K562 treated with DMSO at 1 percent for 24 hours (cell line): ENCODE results near the gene OR14C36. TPM values are rescaled to one million over a fixed set of nuclear protein-coding genes. Genes with fewer than 3 reads are reported as not detected.

Experiments used
- total RNA-seq: library from RNA; unstranded; fragments of 300-600 nt; gene quantifications from 2 replicates; pipeline ENCODE4 v1.2.3, GENCODE V29; 2022; ENCODE audit warnings: low read depth; ENCODE audit not compliant: insufficient read depth

The OR14C36 gene, protein sequence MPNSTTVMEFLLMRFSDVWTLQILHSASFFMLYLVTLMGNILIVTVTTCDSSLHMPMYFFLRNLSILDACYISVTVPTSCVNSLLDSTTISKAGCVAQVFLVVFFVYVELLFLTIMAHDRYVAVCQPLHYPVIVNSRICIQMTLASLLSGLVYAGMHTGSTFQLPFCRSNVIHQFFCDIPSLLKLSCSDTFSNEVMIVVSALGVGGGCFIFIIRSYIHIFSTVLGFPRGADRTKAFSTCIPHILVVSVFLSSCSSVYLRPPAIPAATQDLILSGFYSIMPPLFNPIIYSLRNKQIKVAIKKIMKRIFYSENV
- not detected in 2 replicates for total RNA-seq

GRCh38 chr1:248348475-248348874, at the start of gene OR14C36:
Gene OR14C36, plus strand, starts transcription at chr1:248348775. Its CDS starts 0 bp downstream, at chr1:248348775.

DNA sequence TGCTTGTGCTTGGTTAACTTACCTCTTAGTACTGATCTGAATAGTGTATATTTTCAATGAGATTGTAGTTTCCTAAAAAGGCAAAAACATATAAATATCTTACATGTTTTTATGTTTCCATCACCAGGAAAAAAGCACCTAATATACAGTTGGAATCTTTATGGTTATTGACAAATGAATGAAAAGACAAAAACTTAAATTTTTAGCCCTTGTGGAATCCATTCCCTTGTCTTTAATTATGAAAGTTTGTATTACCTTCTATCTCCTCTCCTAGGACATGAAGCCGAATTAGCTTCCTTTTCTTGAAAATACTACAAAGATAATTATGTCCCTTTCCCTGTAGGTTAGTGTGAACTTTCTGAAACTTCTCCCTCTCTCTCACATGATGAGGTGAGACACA, 45.3 kb upstream of the OR14C36 start, which contains the start of gene OR2T12:
Gene OR2T12, minus strand, starts transcription at position 101 of the 400 bp plus-strand sequence. CDS start 7,846 bp downstream, outside the sequence.

DNA sequence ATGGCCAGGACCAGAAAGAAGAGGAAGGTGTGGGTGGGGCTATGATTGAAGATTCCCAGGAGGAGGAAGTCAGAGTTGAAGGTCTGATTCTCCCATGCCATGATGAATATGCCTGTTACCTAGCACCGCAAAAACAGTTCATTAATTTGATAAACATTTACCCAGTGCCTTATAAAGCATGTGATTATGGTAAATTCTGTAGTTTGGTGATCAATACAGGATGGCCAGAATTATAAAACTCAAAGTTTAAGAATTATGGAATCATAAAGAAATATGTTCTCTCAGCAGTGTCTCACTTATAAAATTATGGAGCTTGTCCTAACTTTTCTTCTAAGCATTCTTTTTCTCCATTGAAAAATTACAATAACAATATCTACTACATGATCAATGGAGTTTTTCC, 24.1 kb upstream of the OR14C36 start, which contains the start of gene OR2M7:
Gene OR2M7, minus strand, starts transcription at position 101 of the 400 bp plus-strand sequence. Its CDS starts 0 bp downstream, at position 101.

GRCh38 chr1:248361121-248361715, 12.6 kb downstream of the OR14C36 start, which contains the start of gene OR2T4:
Gene OR2T4, plus strand, starts transcription at chr1:248361665. Its CDS starts 0 bp downstream, at chr1:248361665.

DNA sequence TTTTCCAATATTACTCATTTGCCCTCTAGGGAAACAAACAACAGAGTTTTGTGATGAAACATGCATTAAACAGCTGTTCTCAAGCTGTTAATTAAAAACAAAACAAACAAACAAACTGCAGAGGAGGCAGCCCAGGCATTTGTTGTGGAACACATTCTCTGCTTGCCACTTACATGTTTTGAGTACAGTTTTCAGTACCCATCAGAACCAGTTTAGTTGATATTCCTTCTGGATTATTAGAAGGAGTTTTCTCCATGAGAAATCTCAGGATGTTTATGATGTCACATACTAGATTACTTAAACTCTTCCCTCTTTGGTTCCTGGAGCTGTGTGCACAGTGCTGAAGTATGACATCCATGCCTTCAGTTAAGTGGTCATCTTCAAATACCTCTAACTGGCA, 26.9 kb downstream of the OR14C36 start, which contains the start of gene OR2T6:
Gene OR2T6, plus strand, starts transcription at position 301 of the 400 bp plus-strand sequence. CDS start 11,863 bp downstream, outside the sequence.

Other genes with a start within 250 kb of the OR14C36 start
- gene OR2M5, start 203.6 kb upstream of the OR14C36 start, total RNA-seq = not detected in 2 replicates
- gene OR2M2, start 174.0 kb upstream of the OR14C36 start, total RNA-seq = not detected in 2 replicates
- not detected in 2 replicates for gene OR2M3, start 151.5 kb upstream of the OR14C36 start, total RNA-seq
- gene OR2M4, start 117.4 kb upstream of the OR14C36 start, total RNA-seq = not detected in 2 replicates
- gene OR2T33, start 70.8 kb upstream of the OR14C36 start, total RNA-seq = not detected in 2 replicates
- gene OR2T12, start 45.4 kb upstream of the OR14C36 start, total RNA-seq = not detected in 2 replicates
- gene OR2M7, start 24.2 kb upstream of the OR14C36 start, total RNA-seq = not detected in 2 replicates
- gene OR2T4, start 12.9 kb downstream of the OR14C36 start, total RNA-seq = not detected in 2 replicates
- not detected in 2 replicates for gene OR2T6, start 27.0 kb downstream of the OR14C36 start, total RNA-seq
- gene OR2T1, start 54.3 kb downstream of the OR14C36 start, total RNA-seq = not detected in 2 replicates
- not detected in 2 replicates for gene OR2T2, start 96.9 kb downstream of the OR14C36 start, total RNA-seq
- not detected in 2 replicates for gene OR2T3, start 124.6 kb downstream of the OR14C36 start, total RNA-seq
- not detected in 2 replicates for gene OR2T5, start 139.8 kb downstream of the OR14C36 start, total RNA-seq
- not detected in 2 replicates for gene OR2G6, start 159.3 kb downstream of the OR14C36 start, total RNA-seq
- gene OR2T29, start 214.0 kb downstream of the OR14C36 start, total RNA-seq = not detected in 2 replicates
- not detected in 2 replicates for gene OR2T34, start 226.0 kb downstream of the OR14C36 start, total RNA-seq
- gene OR2T10, start 248.9 kb downstream of the OR14C36 start, total RNA-seq = not detected in 2 replicates